Liver (tissue), 9 donors: ENCODE data around the gene MAP3K5. TPM values are rescaled to one million over a fixed set of nuclear protein-coding genes. Genes with fewer than 3 reads are reported as not detected.

Experiments
- DNase-seq: peaks from one replicate; pipeline ENCODE4 v3.0.0-alpha.2; 2017; ENCODE audit warnings: low spot score
- H3K27ac ChIP-seq, 2 donors: one replicate each; pipeline ENCODE4 v1.7.0; 2013; ENCODE audit warnings: inconsistent platforms in 2 of 2, low read length in 2 of 2, control low read depth in 1 of 2, low read depth in 1 of 2, mild to moderate bottlenecking in 1 of 2
- H3K27me3 ChIP-seq, 4 donors: one replicate each; pipeline versions ENCODE4 v1.6.1 to v1.7.0; 2013; ENCODE audit warnings: low read length in 3 of 4, inconsistent platforms in 1 of 4, mild to moderate bottlenecking in 1 of 4, moderate library complexity in 1 of 4; ENCODE audit not compliant: control insufficient read depth in 4 of 4, insufficient read depth in 4 of 4
- H3K36me3 ChIP-seq, 4 donors: one replicate each; pipeline versions ENCODE4 v1.6.1 to v1.7.0; 2013; ENCODE audit warnings: low read length in 3 of 4, mild to moderate bottlenecking in 3 of 4, low read depth in 1 of 4, moderate library complexity in 1 of 4; ENCODE audit not compliant: control insufficient read depth in 4 of 4, insufficient read depth in 3 of 4
- H3K4me1 ChIP-seq, 4 donors: one replicate each; pipeline versions ENCODE4 v1.6.1 to v1.7.0; 2013; ENCODE audit warnings: low read length in 3 of 4, mild to moderate bottlenecking in 3 of 4, moderate library complexity in 1 of 4; ENCODE audit not compliant: control insufficient read depth in 4 of 4, insufficient read depth in 4 of 4
- H3K4me3 ChIP-seq, 3 donors: one replicate each; pipeline versions ENCODE4 v1.6.1 to v1.7.0; 2013; ENCODE audit warnings: low read length in 3 of 3, control low read depth in 1 of 3, low read depth in 1 of 3, mild to moderate bottlenecking in 1 of 3
- H3K9ac ChIP-seq, 2 donors: one replicate each; pipeline ENCODE4 v1.7.0; 2013; ENCODE audit warnings: low read length in 2 of 2, mild to moderate bottlenecking in 2 of 2, moderate library complexity in 2 of 2, control low read depth in 1 of 2, low read depth in 1 of 2
- H3K9me3 ChIP-seq, 4 donors: one replicate each; pipeline versions ENCODE4 v1.6.1 to v1.7.0; 2013; ENCODE audit warnings: low read length in 3 of 4; ENCODE audit not compliant: control insufficient read depth in 4 of 4
- ATF3 ChIP-seq: IDR thresholded peaks from 2 replicates; pipeline ENCODE4 v1.6.1; 2016; ENCODE audit warnings: antibody characterized with exemption
- EGR1 ChIP-seq, 2 donors: IDR thresholded peaks; 2 replicates each; pipeline ENCODE4 v1.6.1; 2016 to 2018; ENCODE audit warnings: antibody characterized with exemption in 2 of 2, low read depth in 2 of 2
- FOXA1 ChIP-seq: IDR thresholded peaks from 2 replicates; pipeline ENCODE4 v1.6.1; 2016; ENCODE audit warnings: antibody characterized with exemption
- FOXA2 ChIP-seq: IDR thresholded peaks from 2 replicates; pipeline ENCODE4 v1.6.1; 2016; ENCODE audit warnings: antibody characterized with exemption
- HNF4A ChIP-seq, 2 donors: conservative IDR thresholded peaks; 2 replicates each; pipeline ENCODE4 v1.6.1; 2016; ENCODE audit warnings: antibody characterized with exemption in 2 of 2, mild to moderate bottlenecking in 2 of 2
- HNF4G ChIP-seq: IDR thresholded peaks from 2 replicates; pipeline ENCODE4 v1.6.1; 2016; ENCODE audit warnings: antibody characterized with exemption
- JUND ChIP-seq, 2 donors: IDR thresholded peaks; 2 replicates each; pipeline ENCODE4 v1.6.1; 2016; ENCODE audit warnings: antibody characterized with exemption in 2 of 2
- MAX ChIP-seq: IDR thresholded peaks from 2 replicates; pipeline ENCODE4 v1.6.1; 2016; ENCODE audit warnings: antibody characterized with exemption
- NR2F2 ChIP-seq: IDR thresholded peaks from 2 replicates; pipeline ENCODE4 v1.6.1; 2016; ENCODE audit warnings: antibody characterized with exemption
- RAD21 ChIP-seq, 2 donors: IDR thresholded peaks; 2 replicates each; pipeline ENCODE4 v1.6.1; 2016; ENCODE audit warnings: antibody characterized with exemption in 2 of 2, mild to moderate bottlenecking in 2 of 2
- REST ChIP-seq: IDR thresholded peaks from 2 replicates; pipeline ENCODE4 v1.6.1; 2016; ENCODE audit warnings: antibody characterized with exemption, mild to moderate bottlenecking
- RXRA ChIP-seq, 2 donors: IDR thresholded peaks; 2 replicates each; pipeline ENCODE4 v1.6.1; 2017 to 2018; ENCODE audit warnings: antibody characterized with exemption in 2 of 2, mild to moderate bottlenecking in 1 of 2
- SP1 ChIP-seq: IDR thresholded peaks from 2 replicates; pipeline ENCODE4 v1.6.1; 2018; ENCODE audit warnings: antibody characterized with exemption, mild to moderate bottlenecking
- TAF1 ChIP-seq: conservative IDR thresholded peaks from 2 replicates; pipeline ENCODE4 v1.6.1; 2016; ENCODE audit warnings: antibody characterized with exemption, mild to moderate bottlenecking
- ZBTB33 ChIP-seq: IDR thresholded peaks from 2 replicates; pipeline ENCODE4 v1.6.1; 2016; ENCODE audit warnings: antibody characterized with exemption
- WGBS: extraction: QIAGEN DNeasy Blood & Tissue Kit; methylation state at CpG from one replicate; pipeline ENCODE4 v1.1.7; 2013; 5-methylcytosine and 5-hydroxymethylcytosine counted together
- polyA plus RNA-seq, 2 donors: library from polyadenylated mRNA; stranded (reverse) in 1 of 2; unstranded in 1 of 2; fragments of 200-250 nt in 1 of 2; fragments of >200 nt in 1 of 2; fragmentation: Nextera tagmentation in 1 of 2; extraction: Ambion mirVana in 1 of 2; gene quantifications; one replicate each; pipeline versions ENCODE4 v1.2.1 to v1.2.3, GENCODE V29; 2013 to 2015
- total RNA-seq, 2 donors: library from RNA; depleted of rRNA; stranded (reverse); fragments of >200 nt; gene quantifications; one replicate each; pipeline ENCODE4 v1.2.3, GENCODE V29; 2014
- donor health status: healthy.
- donor health status: healthy.
- donor health status: healthy.
- donor health status: healthy.
- donor health status: healthy.

The MAP3K5 gene
- total and polyA plus RNA-seq, 4 donors, result 2.9 to 18.0 (median 5.5) TPM

GRCh38 chr6:136651982-136652381 is 140.3 kb downstream of the MAP3K5 start:
- no peak for DNase-seq
- Histone ChIP-seq H3K4me1 (no peaks in the 10 kb centered on the region), H3K9ac (no peak overlapping the region), H3K27ac (no peak overlapping the region), H3K4me3 (no peak overlapping the region), H3K9me3 (no peaks in the 10 kb centered on the region), H3K27me3 (no peaks in the 10 kb centered on the region), H3K36me3 (peaks cover 0 to 4% (median 1%) of the 10 kb centered on the region in 4 donors)
- TF ChIP-seq ZBTB33 (no peak), ATF3 (no peak), JUND (IDR thresholded peaks at IDR 0.05) (no peak)
- 81% methylated on average over 2 of the region's 2 CpGs for WGBS

GRCh38 chr6:136647363-136647852 is 144.9 kb downstream of the MAP3K5 start:
- peaks cover 0 to 8% (median 5%) of the 10 kb centered on the region in 4 donors for H3K4me1 ChIP-seq
- H3K9me3 ChIP-seq, result no peaks in the 10 kb centered on the region
- no peaks in the 10 kb centered on the region for H3K36me3 ChIP-seq
- no peaks in the 10 kb centered on the region for H3K27me3 ChIP-seq
- TF ChIP-seq HNF4A (conservative IDR thresholded peaks at IDR 0.05), result peak in 1 of 2 donors; percentile 10
- TF ChIP-seq SP1, result no peak
- TF ChIP-seq ZBTB33, result no peak
- TF ChIP-seq REST, result no peak
- no peak for TF ChIP-seq RXRA (IDR thresholded peaks at IDR 0.05)
- peak in 1 of 2 donors; percentile 19 for TF ChIP-seq JUND (IDR thresholded peaks at IDR 0.05)
- H3K4me3 ChIP-seq, result no peak overlapping the region
- no peak overlapping the region for H3K9ac ChIP-seq
- H3K27ac ChIP-seq, result peak overlapping the region in 1 of 2 donors; percentile 38
- 66% methylated on average over 9 of the region's 9 CpGs for WGBS
- DNase-seq, result no peak

GRCh38 chr6:136646377-136646776 is 145.9 kb downstream of the MAP3K5 start:
- Histone ChIP-seq H3K36me3 (no peaks in the 10 kb centered on the region), H3K27ac (no peak overlapping the region), H3K9ac (no peak overlapping the region), H3K4me3 (no peak overlapping the region), H3K4me1 (peaks cover 4 to 14% (median 10%) of the 10 kb centered on the region in 4 donors), H3K9me3 (no peaks in the 10 kb centered on the region), H3K27me3 (no peaks in the 10 kb centered on the region)
- no peak for TF ChIP-seq FOXA1
- no peak for TF ChIP-seq RXRA (IDR thresholded peaks at IDR 0.05)
- TF ChIP-seq TAF1, result no peak
- TF ChIP-seq RAD21 (IDR thresholded peaks at IDR 0.05), result no peak
- no peak for TF ChIP-seq MAX
- TF ChIP-seq FOXA2, result no peak
- no peak for TF ChIP-seq ATF3
- TF ChIP-seq NR2F2, result no peak
- TF ChIP-seq JUND (IDR thresholded peaks at IDR 0.05), result no peak
- TF ChIP-seq EGR1 (IDR thresholded peaks at IDR 0.05; ENCODE audit: low read depth in 2 of 2), result no peak
- TF ChIP-seq ZBTB33, result no peak
- TF ChIP-seq HNF4G, result no peak
- 83% methylated on average over 3 of the region's 3 CpGs for WGBS
- no peak for DNase-seq
